Liver (tissue), 9 donors: ENCODE results near the gene MYO18B. TPM values are rescaled to one million over a fixed set of nuclear protein-coding genes. Genes with fewer than 3 reads are reported as not detected.

Experiments used
- DNase-seq: peaks from one replicate; pipeline ENCODE4 v3.0.0-alpha.2; 2017; ENCODE audit warnings: low spot score
- H3K27ac ChIP-seq, 2 donors: one replicate each; pipeline ENCODE4 v1.7.0; 2013; ENCODE audit warnings: inconsistent platforms in 2 of 2, low read length in 2 of 2, control low read depth in 1 of 2, low read depth in 1 of 2, mild to moderate bottlenecking in 1 of 2
- H3K27me3 ChIP-seq, 4 donors: one replicate each; pipeline versions ENCODE4 v1.6.1 to v1.7.0; 2013; ENCODE audit warnings: low read length in 3 of 4, inconsistent platforms in 1 of 4, mild to moderate bottlenecking in 1 of 4, moderate library complexity in 1 of 4; ENCODE audit not compliant: control insufficient read depth in 4 of 4, insufficient read depth in 4 of 4
- H3K36me3 ChIP-seq, 4 donors: one replicate each; pipeline versions ENCODE4 v1.6.1 to v1.7.0; 2013; ENCODE audit warnings: low read length in 3 of 4, mild to moderate bottlenecking in 3 of 4, low read depth in 1 of 4, moderate library complexity in 1 of 4; ENCODE audit not compliant: control insufficient read depth in 4 of 4, insufficient read depth in 3 of 4
- H3K4me1 ChIP-seq, 4 donors: one replicate each; pipeline versions ENCODE4 v1.6.1 to v1.7.0; 2013; ENCODE audit warnings: low read length in 3 of 4, mild to moderate bottlenecking in 3 of 4, moderate library complexity in 1 of 4; ENCODE audit not compliant: control insufficient read depth in 4 of 4, insufficient read depth in 4 of 4
- H3K4me3 ChIP-seq, 3 donors: one replicate each; pipeline versions ENCODE4 v1.6.1 to v1.7.0; 2013; ENCODE audit warnings: low read length in 3 of 3, control low read depth in 1 of 3, low read depth in 1 of 3, mild to moderate bottlenecking in 1 of 3
- H3K9ac ChIP-seq, 2 donors: one replicate each; pipeline ENCODE4 v1.7.0; 2013; ENCODE audit warnings: low read length in 2 of 2, mild to moderate bottlenecking in 2 of 2, moderate library complexity in 2 of 2, control low read depth in 1 of 2, low read depth in 1 of 2
- H3K9me3 ChIP-seq, 4 donors: one replicate each; pipeline versions ENCODE4 v1.6.1 to v1.7.0; 2013; ENCODE audit warnings: low read length in 3 of 4; ENCODE audit not compliant: control insufficient read depth in 4 of 4
- ATF3 ChIP-seq: IDR thresholded peaks from 2 replicates; pipeline ENCODE4 v1.6.1; 2016; ENCODE audit warnings: antibody characterized with exemption
- EGR1 ChIP-seq, 2 donors: IDR thresholded peaks; 2 replicates each; pipeline ENCODE4 v1.6.1; 2016 to 2018; ENCODE audit warnings: antibody characterized with exemption in 2 of 2, low read depth in 2 of 2
- FOXA1 ChIP-seq: IDR thresholded peaks from 2 replicates; pipeline ENCODE4 v1.6.1; 2016; ENCODE audit warnings: antibody characterized with exemption
- FOXA2 ChIP-seq: IDR thresholded peaks from 2 replicates; pipeline ENCODE4 v1.6.1; 2016; ENCODE audit warnings: antibody characterized with exemption
- GABPA ChIP-seq, 2 donors: IDR thresholded peaks in 1 of 2; conservative IDR thresholded peaks in 1 of 2; 2 replicates each; pipeline ENCODE4 v1.6.1; 2016; ENCODE audit warnings: antibody characterized with exemption in 2 of 2, mild to moderate bottlenecking in 1 of 2, moderate library complexity in 1 of 2
- HNF4A ChIP-seq, 2 donors: conservative IDR thresholded peaks; 2 replicates each; pipeline ENCODE4 v1.6.1; 2016; ENCODE audit warnings: antibody characterized with exemption in 2 of 2, mild to moderate bottlenecking in 2 of 2
- HNF4G ChIP-seq: IDR thresholded peaks from 2 replicates; pipeline ENCODE4 v1.6.1; 2016; ENCODE audit warnings: antibody characterized with exemption
- JUND ChIP-seq, 2 donors: IDR thresholded peaks; 2 replicates each; pipeline ENCODE4 v1.6.1; 2016; ENCODE audit warnings: antibody characterized with exemption in 2 of 2
- NR2F2 ChIP-seq: IDR thresholded peaks from 2 replicates; pipeline ENCODE4 v1.6.1; 2016; ENCODE audit warnings: antibody characterized with exemption
- RAD21 ChIP-seq, 2 donors: IDR thresholded peaks; 2 replicates each; pipeline ENCODE4 v1.6.1; 2016; ENCODE audit warnings: antibody characterized with exemption in 2 of 2, mild to moderate bottlenecking in 2 of 2
- RXRA ChIP-seq, 2 donors: IDR thresholded peaks; 2 replicates each; pipeline ENCODE4 v1.6.1; 2017 to 2018; ENCODE audit warnings: antibody characterized with exemption in 2 of 2, mild to moderate bottlenecking in 1 of 2
- TAF1 ChIP-seq: conservative IDR thresholded peaks from 2 replicates; pipeline ENCODE4 v1.6.1; 2016; ENCODE audit warnings: antibody characterized with exemption, mild to moderate bottlenecking
- YY1 ChIP-seq: IDR thresholded peaks from 2 replicates; pipeline ENCODE4 v1.6.1; 2016; ENCODE audit warnings: antibody characterized with exemption, mild to moderate bottlenecking
- ZBTB33 ChIP-seq: IDR thresholded peaks from 2 replicates; pipeline ENCODE4 v1.6.1; 2016; ENCODE audit warnings: antibody characterized with exemption
- WGBS: extraction: QIAGEN DNeasy Blood & Tissue Kit; methylation state at CpG from one replicate; pipeline ENCODE4 v1.1.7; 2013; 5-methylcytosine and 5-hydroxymethylcytosine counted together
- polyA plus RNA-seq, 2 donors: library from polyadenylated mRNA; stranded (reverse) in 1 of 2; unstranded in 1 of 2; fragments of 200-250 nt in 1 of 2; fragments of >200 nt in 1 of 2; fragmentation: Nextera tagmentation in 1 of 2; extraction: Ambion mirVana in 1 of 2; gene quantifications; one replicate each; pipeline versions ENCODE4 v1.2.1 to v1.2.3, GENCODE V29; 2013 to 2015
- total RNA-seq, 2 donors: library from RNA; depleted of rRNA; stranded (reverse); fragments of >200 nt; gene quantifications; one replicate each; pipeline ENCODE4 v1.2.3, GENCODE V29; 2014
- TF ChIP-seq, protein P1 (sequence below): IDR thresholded peaks from 2 replicates; pipeline ENCODE4 v1.6.1; 2016; ENCODE audit warnings: antibody characterized with exemption, mild to moderate bottlenecking
- TF ChIP-seq, protein P2 (sequence below): IDR thresholded peaks from 2 replicates; pipeline ENCODE4 v1.6.1; 2016; ENCODE audit warnings: antibody characterized with exemption
- donor health status: healthy.
- donor health status: healthy.
- donor health status: healthy.
- donor health status: healthy.
- donor health status: healthy.

The MYO18B gene
- total and polyA plus RNA-seq, 4 donors = under 0.01 to 4.2 (median 0.02) TPM; not detected in 1

DNA sequence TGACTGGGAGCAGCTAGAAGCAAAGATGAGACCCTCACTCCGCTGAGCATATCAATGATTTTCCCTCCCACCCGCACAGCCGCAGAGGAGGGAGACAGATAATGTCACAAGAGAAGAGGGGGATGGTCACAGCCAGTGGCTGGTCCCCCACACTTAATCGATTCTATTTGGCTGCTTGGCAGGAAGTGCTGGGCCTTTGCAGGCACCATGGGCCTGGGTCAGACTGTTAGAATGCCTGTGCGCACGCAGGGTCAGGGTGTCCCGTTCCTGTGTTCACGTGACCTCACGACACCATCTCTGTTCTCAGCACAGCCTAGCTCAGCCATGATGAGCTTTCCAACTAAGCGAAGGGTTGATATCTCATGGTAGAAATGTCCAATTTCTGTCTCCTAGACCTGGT lies 107.0 kb downstream of the MYO18B start:
- DNase-seq = no peak
- no peak for TF ChIP-seq FOXA2
- no peak for TF ChIP-seq JUND (IDR thresholded peaks at IDR 0.05)
- no peak for TF ChIP-seq TAF1
- TF ChIP-seq HNF4A (conservative IDR thresholded peaks at IDR 0.05) = no peak
- no peak for TF ChIP-seq NR2F2
- TF ChIP-seq ATF3 = no peak
- TF ChIP-seq YY1 = no peak
- no peak for TF ChIP-seq RAD21 (IDR thresholded peaks at IDR 0.05)
- TF ChIP-seq, protein P1, sequence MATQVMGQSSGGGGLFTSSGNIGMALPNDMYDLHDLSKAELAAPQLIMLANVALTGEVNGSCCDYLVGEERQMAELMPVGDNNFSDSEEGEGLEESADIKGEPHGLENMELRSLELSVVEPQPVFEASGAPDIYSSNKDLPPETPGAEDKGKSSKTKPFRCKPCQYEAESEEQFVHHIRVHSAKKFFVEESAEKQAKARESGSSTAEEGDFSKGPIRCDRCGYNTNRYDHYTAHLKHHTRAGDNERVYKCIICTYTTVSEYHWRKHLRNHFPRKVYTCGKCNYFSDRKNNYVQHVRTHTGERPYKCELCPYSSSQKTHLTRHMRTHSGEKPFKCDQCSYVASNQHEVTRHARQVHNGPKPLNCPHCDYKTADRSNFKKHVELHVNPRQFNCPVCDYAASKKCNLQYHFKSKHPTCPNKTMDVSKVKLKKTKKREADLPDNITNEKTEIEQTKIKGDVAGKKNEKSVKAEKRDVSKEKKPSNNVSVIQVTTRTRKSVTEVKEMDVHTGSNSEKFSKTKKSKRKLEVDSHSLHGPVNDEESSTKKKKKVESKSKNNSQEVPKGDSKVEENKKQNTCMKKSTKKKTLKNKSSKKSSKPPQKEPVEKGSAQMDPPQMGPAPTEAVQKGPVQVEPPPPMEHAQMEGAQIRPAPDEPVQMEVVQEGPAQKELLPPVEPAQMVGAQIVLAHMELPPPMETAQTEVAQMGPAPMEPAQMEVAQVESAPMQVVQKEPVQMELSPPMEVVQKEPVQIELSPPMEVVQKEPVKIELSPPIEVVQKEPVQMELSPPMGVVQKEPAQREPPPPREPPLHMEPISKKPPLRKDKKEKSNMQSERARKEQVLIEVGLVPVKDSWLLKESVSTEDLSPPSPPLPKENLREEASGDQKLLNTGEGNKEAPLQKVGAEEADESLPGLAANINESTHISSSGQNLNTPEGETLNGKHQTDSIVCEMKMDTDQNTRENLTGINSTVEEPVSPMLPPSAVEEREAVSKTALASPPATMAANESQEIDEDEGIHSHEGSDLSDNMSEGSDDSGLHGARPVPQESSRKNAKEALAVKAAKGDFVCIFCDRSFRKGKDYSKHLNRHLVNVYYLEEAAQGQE = no peak
- TF ChIP-seq ZBTB33 = no peak
- TF ChIP-seq FOXA1 = no peak
- TF ChIP-seq, protein P2, sequence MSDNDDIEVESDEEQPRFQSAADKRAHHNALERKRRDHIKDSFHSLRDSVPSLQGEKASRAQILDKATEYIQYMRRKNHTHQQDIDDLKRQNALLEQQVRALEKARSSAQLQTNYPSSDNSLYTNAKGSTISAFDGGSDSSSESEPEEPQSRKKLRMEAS = no peak
- Histone ChIP-seq H3K27ac (no peak overlapping the region), H3K36me3 (no peaks in the 10 kb centered on the region), H3K9ac (no peak overlapping the region), H3K27me3 (peaks cover 0 to 11% (median 3%) of the 10 kb centered on the region in 4 donors), H3K4me1 (no peaks in the 10 kb centered on the region), H3K4me3 (no peak overlapping the region), H3K9me3 (no peaks in the 10 kb centered on the region)
- WGBS = 78% methylated on average over 10 of the region's 10 CpGs

GRCh38 chr22:25849522-25849921 lies 107.5 kb downstream of the MYO18B start:
- Histone ChIP-seq H3K4me1 (no peaks in the 10 kb centered on the region), H3K4me3 (no peak overlapping the region), H3K27me3 (peaks cover 0 to 13% (median 3%) of the 10 kb centered on the region in 4 donors), H3K36me3 (no peaks in the 10 kb centered on the region), H3K9ac (no peak overlapping the region), H3K9me3 (no peaks in the 10 kb centered on the region), H3K27ac (no peak overlapping the region)
- no peak for TF ChIP-seq ZBTB33
- no peak for TF ChIP-seq JUND (IDR thresholded peaks at IDR 0.05)
- no peak for TF ChIP-seq HNF4A (conservative IDR thresholded peaks at IDR 0.05)
- no peak for TF ChIP-seq TAF1
- TF ChIP-seq, protein P2 = no peak
- TF ChIP-seq FOXA1 = no peak
- TF ChIP-seq ATF3 = no peak
- TF ChIP-seq GABPA (IDR thresholded peaks at IDR 0.05 in 1 of 2, conservative IDR thresholded peaks at IDR 0.05 in 1 of 2) = no peak
- no peak for TF ChIP-seq EGR1 (IDR thresholded peaks at IDR 0.05; ENCODE audit: low read depth in 2 of 2)
- TF ChIP-seq, protein P1 = no peak
- no peak for TF ChIP-seq HNF4G
- no peak for TF ChIP-seq NR2F2
- TF ChIP-seq FOXA2 = no peak
- TF ChIP-seq YY1 = no peak
- no peak for TF ChIP-seq RXRA (IDR thresholded peaks at IDR 0.05)
- DNase-seq = no peak
- 61% methylated on average over 6 of the region's 6 CpGs for WGBS
